Measurements from ENCODE around the gene PARVA.

Gene PARVA

GRCh38 chr11:12544986-12545775 lies 167.8 kb downstream of the PARVA start:
- in situ Hi-C loops (cut with MboI; ENCODE audit: low sequenced_read_pairs): no loop called here

DNA sequence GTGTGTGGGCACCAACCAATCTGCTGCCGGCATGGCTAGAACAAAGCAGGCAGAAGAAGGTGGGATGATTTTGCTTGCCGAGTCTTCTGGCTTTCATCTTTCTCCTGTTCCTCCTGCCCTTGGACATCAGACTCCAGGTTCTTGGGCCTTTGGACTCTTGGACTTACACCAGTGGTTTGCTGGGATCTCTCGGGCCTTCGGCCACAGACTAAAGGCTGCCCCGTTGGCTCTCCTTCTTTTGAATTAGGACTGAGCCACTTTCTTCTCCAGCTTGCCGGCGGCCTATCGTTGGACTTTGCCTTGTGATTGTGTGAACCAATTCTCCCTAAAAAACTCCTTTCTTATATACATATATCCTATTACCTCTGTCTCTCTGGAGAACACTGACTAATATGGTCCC lies 168.8 kb downstream of the PARVA start:
- in situ Hi-C loops (cut with MboI; ENCODE audit: low sequenced_read_pairs): no loop called here

DNA sequence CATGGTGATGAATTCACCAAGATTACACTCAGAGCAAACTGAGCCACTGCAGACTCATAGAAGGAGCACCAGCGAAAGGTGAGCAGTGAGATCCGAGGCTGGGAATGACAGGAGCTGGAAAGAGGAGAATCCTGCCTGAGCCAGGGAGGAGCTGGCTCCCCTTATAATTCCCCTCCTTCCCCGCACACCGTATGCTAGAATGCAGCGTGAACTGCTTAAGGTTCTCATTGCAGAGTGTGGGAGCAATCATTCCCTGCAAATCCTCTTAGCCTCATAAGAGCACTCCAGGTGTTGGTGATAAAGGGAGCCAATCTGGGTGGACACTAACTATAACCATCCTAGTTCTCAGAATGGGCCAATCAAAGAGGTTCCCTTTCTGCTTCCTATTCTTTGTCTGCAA lies 169.3 kb downstream of the PARVA start:
- in situ Hi-C loops (cut with MboI; ENCODE audit: low sequenced_read_pairs): no loop called here

DNA sequence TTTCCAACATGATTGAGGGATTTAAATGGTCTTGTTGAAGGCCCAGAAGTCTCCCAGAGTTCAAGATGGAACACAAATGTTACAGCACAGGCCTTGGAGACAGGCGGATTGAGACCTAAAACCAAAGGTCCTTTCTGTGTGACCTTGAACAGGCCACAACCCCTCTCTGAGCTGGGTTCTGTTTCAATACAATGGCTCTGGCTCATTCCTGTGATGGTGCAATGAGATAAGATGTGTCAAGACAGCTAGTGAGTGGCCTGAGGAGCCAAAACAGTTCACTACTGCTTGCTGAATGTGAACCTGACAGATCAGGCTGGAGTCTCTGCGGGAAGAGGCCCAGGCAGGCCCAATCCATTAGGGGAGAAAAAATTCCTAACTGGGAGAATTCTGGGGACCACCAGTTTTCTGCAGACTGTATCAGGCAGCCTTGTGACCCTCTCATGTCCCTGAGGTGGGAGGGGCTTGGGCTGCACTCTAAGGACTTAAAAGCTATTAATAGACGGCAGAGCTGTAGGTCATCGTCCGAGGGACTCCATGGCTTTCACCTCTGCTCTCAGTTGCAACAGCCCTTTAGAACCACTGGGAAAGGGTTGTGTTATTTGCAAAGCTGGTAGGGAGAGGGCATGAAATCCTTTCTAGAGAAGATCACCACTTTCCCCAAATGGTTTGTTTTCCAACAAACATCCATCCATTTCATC lies 170.7 kb downstream of the PARVA start:
- in situ Hi-C loops (cut with MboI; ENCODE audit: low sequenced_read_pairs): no loop called here

DNA sequence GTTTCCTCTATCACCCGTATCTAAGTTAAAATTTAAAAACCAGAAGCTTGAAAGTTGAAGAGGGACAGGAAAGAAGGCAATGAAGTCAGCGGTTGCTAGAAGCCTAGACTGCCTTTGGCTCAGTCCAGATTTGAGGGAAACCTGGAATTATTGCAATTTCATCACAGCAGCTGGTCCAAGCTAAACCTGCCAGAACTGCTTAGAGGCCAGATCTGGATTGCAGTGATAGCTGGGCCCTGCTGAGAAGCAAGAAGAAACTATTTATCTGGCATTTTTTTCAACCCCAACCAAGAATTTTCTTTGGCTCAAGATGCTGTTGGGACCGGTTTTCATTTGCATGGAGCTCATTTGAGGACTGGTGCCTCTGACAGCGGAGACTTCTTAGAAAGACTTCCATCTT lies 175.3 kb downstream of the PARVA start:
- in situ Hi-C loops (cut with MboI; ENCODE audit: low sequenced_read_pairs): no loop called here

DNA sequence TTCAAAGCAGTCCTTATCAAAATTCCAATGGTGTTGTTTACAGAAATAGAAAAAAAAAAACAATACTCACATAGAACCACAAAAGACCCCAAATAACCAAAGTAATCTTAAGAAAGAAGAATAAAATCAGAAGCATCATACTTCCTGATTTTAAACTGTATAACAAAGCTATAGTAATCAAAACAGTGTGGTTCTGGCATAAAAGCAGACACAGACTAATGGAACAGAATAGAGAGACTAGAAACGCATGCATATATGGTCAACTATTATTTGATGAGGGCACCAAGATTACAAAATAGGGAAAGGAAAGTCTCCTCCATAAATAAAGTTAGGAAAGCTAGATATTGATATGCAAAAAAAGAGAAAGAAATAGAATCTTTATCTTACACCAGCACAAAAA lies 176.8 kb downstream of the PARVA start:
- in situ Hi-C loops (cut with MboI; ENCODE audit: low sequenced_read_pairs): no loop called here

GRCh38 chr11:12556155-12556554 lies 178.8 kb downstream of the PARVA start:
- in situ Hi-C loops (cut with MboI; ENCODE audit: low sequenced_read_pairs): no loop called here

- in situ Hi-C loops (cut with MboI; ENCODE audit: low sequenced_read_pairs): no loop called here
Measured at GRCh38 chr11:12556788-12557384, 179.5 kb downstream of the PARVA start.

- in situ Hi-C loops (cut with MboI; ENCODE audit: low sequenced_read_pairs): no loop called here
Measured at GRCh38 chr11:12559011-12559410, 181.6 kb downstream of the PARVA start.

DNA sequence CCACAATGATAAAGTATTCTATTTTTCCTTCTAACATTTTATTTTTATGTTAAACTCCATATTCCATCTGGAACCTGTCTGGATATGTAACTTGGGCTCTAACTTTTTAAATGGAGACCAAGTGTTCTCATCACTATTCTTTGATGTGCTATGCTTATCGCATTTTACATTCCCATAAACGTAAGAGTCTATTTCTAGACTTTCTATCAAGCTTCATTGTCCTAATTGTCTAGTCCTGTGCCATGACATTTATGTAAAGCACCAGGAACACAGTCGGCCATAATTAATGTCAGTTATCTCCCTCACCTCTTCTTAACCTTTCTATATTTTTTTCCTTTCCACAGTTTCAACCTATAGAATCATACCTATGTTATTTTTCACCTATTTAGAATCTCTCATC lies 183.0 kb downstream of the PARVA start:
- in situ Hi-C loops (cut with MboI; ENCODE audit: low sequenced_read_pairs): no loop called here

- in situ Hi-C loops (cut with MboI; ENCODE audit: low sequenced_read_pairs): no loop called here
Measured at GRCh38 chr11:12560861-12561260, 183.5 kb downstream of the PARVA start.

DNA sequence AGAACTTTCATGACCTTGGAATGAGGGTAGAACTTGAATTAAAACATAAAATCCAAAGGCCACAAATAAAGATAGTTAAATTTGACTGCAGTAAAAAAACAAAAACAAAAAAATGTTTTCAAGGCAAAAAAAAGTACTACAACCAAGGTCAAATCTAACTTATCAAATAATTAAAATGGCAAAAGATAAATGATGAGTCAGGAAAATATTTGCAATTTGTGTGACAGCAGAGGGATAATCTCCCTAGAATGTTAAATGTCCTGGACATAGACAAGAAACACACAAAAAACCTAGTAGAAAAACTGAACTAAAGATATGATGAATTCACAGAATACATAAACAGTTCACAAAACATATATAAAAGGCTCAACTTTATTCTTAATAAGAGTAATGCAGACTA lies 186.6 kb downstream of the PARVA start:
- in situ Hi-C loops (cut with MboI; ENCODE audit: low sequenced_read_pairs): no loop called here

- in situ Hi-C loops (cut with MboI; ENCODE audit: low sequenced_read_pairs): no loop called here
Measured at GRCh38 chr11:12565406-12565805, 188.0 kb downstream of the PARVA start.

- in situ Hi-C loops (cut with MboI; ENCODE audit: low sequenced_read_pairs): no loop called here
Measured at GRCh38 chr11:12567746-12568460, 190.5 kb downstream of the PARVA start.

GRCh38 chr11:12569499-12570425 lies 192.4 kb downstream of the PARVA start:
- in situ Hi-C loops (cut with MboI; ENCODE audit: low sequenced_read_pairs): no loop called here

DNA sequence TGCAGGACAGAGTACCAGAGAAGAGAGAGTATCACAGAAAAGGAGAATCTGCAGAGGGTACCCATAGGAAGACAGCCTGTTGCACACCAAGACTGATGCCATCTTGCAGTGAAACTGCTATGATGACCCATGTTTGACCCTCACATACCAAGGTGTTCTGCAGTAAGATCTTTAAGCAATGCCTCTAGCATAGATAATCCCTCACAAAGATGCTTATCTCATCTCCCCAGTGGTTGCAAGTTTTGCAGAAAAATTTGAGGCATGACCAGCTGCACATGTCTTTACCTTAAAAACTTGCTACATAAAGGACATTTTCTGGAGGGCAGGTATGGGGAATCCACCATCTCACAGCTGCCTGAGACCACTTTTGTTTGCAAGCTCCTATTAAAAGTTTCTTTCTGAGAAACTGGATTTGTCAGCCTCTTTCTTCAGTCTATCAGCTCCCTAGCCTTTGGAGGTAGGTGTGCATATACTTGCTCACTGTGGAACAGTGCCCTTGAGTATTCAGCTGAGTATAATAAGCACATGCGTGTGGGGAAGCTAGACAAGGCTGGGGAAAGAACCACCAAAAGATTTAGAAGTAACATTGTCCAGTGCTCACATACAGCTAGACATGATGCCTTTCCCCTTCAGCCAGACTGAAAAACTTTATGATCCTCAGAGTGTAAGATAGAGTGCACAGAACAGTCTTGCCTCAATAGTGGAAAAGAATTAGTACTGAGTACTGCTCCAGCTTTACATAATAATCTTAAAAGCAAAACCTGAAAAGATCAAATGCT lies 196.5 kb downstream of the PARVA start:
- in situ Hi-C loops (cut with MboI; ENCODE audit: low sequenced_read_pairs): no loop called here

GRCh38 chr11:12577725-12578644 lies 200.6 kb downstream of the PARVA start:
- in situ Hi-C loops (cut with MboI; ENCODE audit: low sequenced_read_pairs): no loop called here

DNA sequence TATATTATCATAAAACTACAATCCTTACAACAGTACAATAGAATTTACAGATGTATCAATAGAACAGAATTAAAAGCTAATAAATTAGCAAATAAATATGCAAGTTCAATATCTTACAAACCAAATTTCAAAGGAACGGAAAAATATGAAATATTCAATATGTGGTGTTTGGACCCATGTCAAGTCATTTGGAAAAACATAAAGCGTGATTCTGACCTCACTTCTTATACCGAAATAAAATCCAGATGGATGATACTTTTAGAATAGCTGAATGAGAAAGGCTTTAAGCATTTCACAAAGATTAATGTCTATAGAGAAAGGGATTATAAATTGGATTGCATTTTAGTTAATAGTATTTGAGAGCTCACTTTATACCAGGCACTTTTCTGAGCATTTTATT lies 204.0 kb downstream of the PARVA start:
- in situ Hi-C loops (cut with MboI; ENCODE audit: low sequenced_read_pairs): no loop called here

- in situ Hi-C loops (cut with MboI; ENCODE audit: low sequenced_read_pairs): no loop called here
Measured at GRCh38 chr11:12581923-12582322, 204.6 kb downstream of the PARVA start.

Measured in HL-60/S4 treated with phorbol 12-myristate 13-acetate at 8.2 ng/mL for 4 days and 3 days (cell line).